Measurements from ENCODE around the gene ZNF70. TPM values are rescaled to one million over a fixed set of nuclear protein-coding genes. Genes with fewer than 3 reads are reported as not detected.

The ZNF70 gene
- total RNA-seq, 4 donors from 2014 or later = 3.5 to 8.0 (median 5.5) TPM

DNA sequence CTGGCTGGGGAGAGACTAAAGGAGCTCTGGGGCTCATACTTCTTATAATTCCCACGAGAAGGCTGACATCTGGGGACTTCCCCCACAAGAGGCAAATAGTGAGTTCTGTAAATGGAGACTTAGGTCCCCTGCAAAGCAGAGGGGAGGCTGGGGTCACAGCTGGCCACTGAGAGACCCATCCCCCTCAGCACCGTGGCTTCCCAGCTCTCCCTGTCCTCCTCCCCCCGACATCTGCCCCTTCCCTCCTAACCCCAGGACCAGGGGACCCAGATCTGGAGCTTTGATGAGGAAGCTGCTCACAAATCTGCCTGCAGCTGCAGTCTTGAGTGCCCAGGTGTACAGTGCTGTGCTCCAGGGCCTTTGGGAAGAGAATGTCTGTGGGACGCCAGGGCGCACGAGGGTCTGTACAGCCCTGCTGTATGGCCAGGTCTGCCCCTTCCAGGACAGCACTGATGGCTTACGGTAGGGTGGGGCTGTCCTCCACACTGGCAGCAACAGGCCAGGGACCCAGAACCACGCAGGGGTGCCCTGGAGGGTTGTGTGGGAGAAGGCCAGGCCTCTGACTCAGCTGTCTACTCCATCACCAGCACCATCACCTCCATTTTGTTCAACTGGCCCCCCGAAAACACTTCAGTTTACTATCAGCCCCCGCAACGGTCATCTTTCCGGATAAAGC, 59.0 kb downstream of the ZNF70 start:
- peaks cover 0 to 77% of the 10 kb centered on the region in 2 donors for H3K36me3 ChIP-seq
- H3K27me3 ChIP-seq = no peaks in the 10 kb centered on the region
- H3K4me3 ChIP-seq = no peak overlapping the region
- H3K27ac ChIP-seq = no peak overlapping the region
- no peaks in the 10 kb centered on the region for H3K9me3 ChIP-seq
- 80 to 100% methylated on average over 1 to 7 of the region's 12 CpGs for WGBS, 2 donors (ENCODE audit: low coverage in 1 of 2)
- TF ChIP-seq, protein P1, sequence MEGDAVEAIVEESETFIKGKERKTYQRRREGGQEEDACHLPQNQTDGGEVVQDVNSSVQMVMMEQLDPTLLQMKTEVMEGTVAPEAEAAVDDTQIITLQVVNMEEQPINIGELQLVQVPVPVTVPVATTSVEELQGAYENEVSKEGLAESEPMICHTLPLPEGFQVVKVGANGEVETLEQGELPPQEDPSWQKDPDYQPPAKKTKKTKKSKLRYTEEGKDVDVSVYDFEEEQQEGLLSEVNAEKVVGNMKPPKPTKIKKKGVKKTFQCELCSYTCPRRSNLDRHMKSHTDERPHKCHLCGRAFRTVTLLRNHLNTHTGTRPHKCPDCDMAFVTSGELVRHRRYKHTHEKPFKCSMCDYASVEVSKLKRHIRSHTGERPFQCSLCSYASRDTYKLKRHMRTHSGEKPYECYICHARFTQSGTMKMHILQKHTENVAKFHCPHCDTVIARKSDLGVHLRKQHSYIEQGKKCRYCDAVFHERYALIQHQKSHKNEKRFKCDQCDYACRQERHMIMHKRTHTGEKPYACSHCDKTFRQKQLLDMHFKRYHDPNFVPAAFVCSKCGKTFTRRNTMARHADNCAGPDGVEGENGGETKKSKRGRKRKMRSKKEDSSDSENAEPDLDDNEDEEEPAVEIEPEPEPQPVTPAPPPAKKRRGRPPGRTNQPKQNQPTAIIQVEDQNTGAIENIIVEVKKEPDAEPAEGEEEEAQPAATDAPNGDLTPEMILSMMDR (IDR thresholded peaks at IDR 0.05) = no peak
- no peak for TF ChIP-seq EP300 (IDR thresholded peaks at IDR 0.05)
- TF ChIP-seq POLR2AphosphoS5 (IDR thresholded peaks at IDR 0.05) = no peak
- TF ChIP-seq POLR2A (IDR thresholded peaks at IDR 0.05) = no peak
- peaks cover 0 to 2% (median 0%) of the 10 kb centered on the region in 3 donors for H3K4me1 ChIP-seq
- ATAC-seq = no peak

DNA sequence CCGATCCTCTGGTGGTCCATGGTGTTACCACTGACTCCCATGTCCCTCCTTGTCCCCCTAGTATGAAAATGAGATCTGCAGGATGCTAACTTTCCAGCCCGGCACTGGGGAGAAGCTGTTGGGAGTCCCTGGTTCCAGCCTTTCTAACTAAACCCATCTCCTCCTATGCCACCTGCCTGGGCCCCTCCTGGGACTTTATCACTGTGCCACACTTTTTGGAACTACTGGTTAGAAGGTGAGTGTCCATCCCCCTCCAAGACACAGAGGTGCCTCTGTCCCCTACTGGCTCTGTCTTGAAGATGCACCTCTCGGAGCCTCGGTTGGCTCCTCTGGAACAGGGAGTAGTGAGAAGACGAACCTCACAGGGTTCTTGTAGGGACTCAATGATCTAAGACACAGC, 60.2 kb downstream of the ZNF70 start, which contains the start of gene RGL4:
TSS of gene RGL4 (plus strand) at position 301 of the 400 bp plus-strand sequence. CDS start 1,018 bp downstream, outside the sequence.
- 95% methylated on average over 3 of the region's 5 CpGs; no CpG with 5 or more reads in 1 of the 2 donors for WGBS, 2 donors (ENCODE audit: low coverage in 1 of 2)
- peaks cover 0 to 65% of the 10 kb centered on the region in 2 donors for H3K36me3 ChIP-seq
- H3K9me3 ChIP-seq = no peaks in the 10 kb centered on the region
- no peak within 1 kb of the TSS for H3K27ac ChIP-seq
- no peak for ATAC-seq
- no peak for TF ChIP-seq EP300 (IDR thresholded peaks at IDR 0.05)
- no peak for TF ChIP-seq POLR2A (IDR thresholded peaks at IDR 0.05)
- peaks cover 0 to 13% (median 5%) of the 10 kb centered on the region in 3 donors for H3K4me1 ChIP-seq
- H3K4me3 ChIP-seq = no peak within 1 kb of the TSS
- H3K27me3 ChIP-seq = no peaks in the 10 kb centered on the region

DNA sequence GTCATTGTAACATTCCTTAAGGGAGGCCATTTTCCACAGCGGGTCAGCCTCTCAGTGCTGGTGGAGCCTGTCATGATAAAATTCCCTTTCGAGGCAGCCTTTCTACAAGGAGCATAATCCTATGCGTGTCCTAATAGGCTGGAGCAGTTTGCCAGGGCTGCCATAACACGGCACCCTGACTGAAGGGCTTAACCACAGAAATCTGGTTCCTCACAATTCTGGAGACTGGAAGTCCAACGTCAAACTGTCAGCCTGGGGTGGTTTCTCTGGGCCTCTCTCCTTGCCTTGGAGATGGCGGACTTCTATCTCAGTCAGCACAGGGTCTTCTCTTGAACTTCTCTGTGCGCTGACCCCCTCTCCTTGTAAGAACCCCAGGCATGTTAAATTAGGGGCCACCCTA, 61.5 kb downstream of the ZNF70 start:
- Histone ChIP-seq H3K27me3 (no peaks in the 10 kb centered on the region), H3K36me3 (peaks cover 0 to 52% of the 10 kb centered on the region in 2 donors), H3K4me3 (no peak overlapping the region), H3K4me1 (peaks cover 0 to 26% (median 11%) of the 10 kb centered on the region in 3 donors), H3K9me3 (no peaks in the 10 kb centered on the region), H3K27ac (no peak overlapping the region)
- no peak for TF ChIP-seq POLR2AphosphoS5 (IDR thresholded peaks at IDR 0.05)
- no peak for TF ChIP-seq EP300 (IDR thresholded peaks at IDR 0.05)
- TF ChIP-seq, protein P1 (IDR thresholded peaks at IDR 0.05) = no peak
- no peak for TF ChIP-seq POLR2A (IDR thresholded peaks at IDR 0.05)
- 80 to 89% methylated on average over 1 to 7 of the region's 7 CpGs for WGBS, 2 donors (ENCODE audit: low coverage in 1 of 2)
- no peak for ATAC-seq

Other genes with a start within 250 kb of the ZNF70 start
- not detected for gene IGLL1, start 170.8 kb downstream of the ZNF70 start, total RNA-seq
- 1 to 10 TPM in 1 of 4 donors, not detected in 3; 2.2 TPM for gene DRICH1, start 118.8 kb downstream of the ZNF70 start, total RNA-seq
- gene RGL4, start 60.1 kb downstream of the ZNF70 start, total RNA-seq = under 1 TPM in 1 of 4 donors, not detected in 3; 0.27 TPM
- 1 to 10 TPM in 1 of 4 donors, not detected in 3; 1.9 TPM for gene VPREB3, start 3.3 kb upstream of the ZNF70 start, total RNA-seq
- gene C22orf15, start 11.9 kb upstream of the ZNF70 start, total RNA-seq = under 1 TPM in 2 of 4 donors, not detected in 2; 0.54 to 0.81 TPM
- gene CHCHD10, start 16.9 kb upstream of the ZNF70 start, total RNA-seq = 10 to 100 TPM in 3 of 4 donors, 1 to 10 TPM in 1; 2.0 to 40.6 (median 28.1) TPM
- 10 to 100 TPM in 2 of 4 donors, 1 to 10 TPM in 2; 2.3 to 11.0 (median 9.7) TPM for gene MMP11, start 21.7 kb upstream of the ZNF70 start, total RNA-seq
- gene SMARCB1, start 35.9 kb upstream of the ZNF70 start, total RNA-seq = 10 to 100 TPM; 27.9 to 58.8 (median 32.7) TPM
- 1 to 10 TPM in 1 of 4 donors, not detected in 3; 1.7 TPM for gene DERL3, start 87.9 kb upstream of the ZNF70 start, total RNA-seq
- 10 to 100 TPM in 3 of 4 donors, 1 to 10 TPM in 1; 7.3 to 39.8 (median 18.8) TPM for gene SLC2A11, start 106.8 kb upstream of the ZNF70 start, total RNA-seq
- 100 to 1,000 TPM; 164 to 261 (median 237) TPM for gene MIF, start 143.3 kb upstream of the ZNF70 start, total RNA-seq
- gene GSTT2B, start 210.1 kb upstream of the ZNF70 start, total RNA-seq = 10 to 100 TPM in 2 of 4 donors, not detected in 2; 10.8 to 12.3 TPM
- 1 to 10 TPM in 2 of 4 donors, not detected in 2; 2.2 to 3.4 TPM for gene DDTL, start 215.8 kb upstream of the ZNF70 start, total RNA-seq
- 100 to 1,000 TPM; 100 to 136 (median 123) TPM for gene DDT, start 223.3 kb upstream of the ZNF70 start, total RNA-seq
- 1 to 10 TPM in 1 of 4 donors, not detected in 3; 3.0 TPM for gene GSTT2, start 229.0 kb upstream of the ZNF70 start, total RNA-seq

All from gastroesophageal sphincter (tissue), 4 donors.